Immature natural killer cell (primary cell): ENCODE results near the gene COLQ. TPM values are rescaled to one million over a fixed set of nuclear protein-coding genes. Genes with fewer than 3 reads are reported as not detected.

Experiments
- DNase-seq, 3 donors: peaks; one replicate each; pipeline ENCODE4 v3.0.0; 2022; ENCODE audit warnings: mixed read lengths in 1 of 3
- H3K27ac Mint-ChIP-seq, 6 donors: one replicate each; pipeline ENCODE4 v1.8.0; 2020; ENCODE audit warnings: mixed read lengths in 6 of 6, mild to moderate bottlenecking in 5 of 6, inconsistent platforms in 4 of 6, moderate library complexity in 3 of 6
- H3K27me3 Mint-ChIP-seq, 3 donors: one replicate each; pipeline ENCODE4 v1.8.0; 2020 to 2021; ENCODE audit warnings: low read depth in 3 of 3, mild to moderate bottlenecking in 3 of 3, mixed read lengths in 3 of 3, moderate library complexity in 3 of 3, inconsistent platforms in 1 of 3
- H3K36me3 Mint-ChIP-seq, 3 donors: one replicate each; pipeline ENCODE4 v1.8.0; 2020; ENCODE audit warnings: mixed read lengths in 3 of 3, inconsistent platforms in 2 of 3, mild to moderate bottlenecking in 2 of 3
- H3K4me1 Mint-ChIP-seq, 2 donors: one replicate each; pipeline ENCODE4 v1.8.0; 2020; ENCODE audit warnings: inconsistent platforms in 2 of 2, mild to moderate bottlenecking in 2 of 2, mixed read lengths in 2 of 2, moderate library complexity in 1 of 2
- H3K4me3 Mint-ChIP-seq, 5 donors: one replicate each; pipeline ENCODE4 v1.8.0; 2020; ENCODE audit warnings: mild to moderate bottlenecking in 5 of 5, mixed read lengths in 5 of 5, inconsistent platforms in 3 of 5, moderate library complexity in 3 of 5
- H3K9me3 Mint-ChIP-seq, 6 donors: one replicate each; pipeline ENCODE4 v1.8.0; 2020; ENCODE audit warnings: mild to moderate bottlenecking in 6 of 6, mixed read lengths in 6 of 6, inconsistent platforms in 4 of 6, moderate library complexity in 3 of 6
- polyA plus RNA-seq, 3 donors: library from polyadenylated mRNA; unstranded; fragments of 300-500 nt; fragmentation: Illumina TruSeq; gene quantifications; one replicate each; pipeline ENCODE4 v1.2.3, GENCODE V29; 2021

COLQ gene
- polyA plus RNA-seq, 3 donors from 2014 or later, result 13.3 to 27.8 (median 18.8) TPM

DNA sequence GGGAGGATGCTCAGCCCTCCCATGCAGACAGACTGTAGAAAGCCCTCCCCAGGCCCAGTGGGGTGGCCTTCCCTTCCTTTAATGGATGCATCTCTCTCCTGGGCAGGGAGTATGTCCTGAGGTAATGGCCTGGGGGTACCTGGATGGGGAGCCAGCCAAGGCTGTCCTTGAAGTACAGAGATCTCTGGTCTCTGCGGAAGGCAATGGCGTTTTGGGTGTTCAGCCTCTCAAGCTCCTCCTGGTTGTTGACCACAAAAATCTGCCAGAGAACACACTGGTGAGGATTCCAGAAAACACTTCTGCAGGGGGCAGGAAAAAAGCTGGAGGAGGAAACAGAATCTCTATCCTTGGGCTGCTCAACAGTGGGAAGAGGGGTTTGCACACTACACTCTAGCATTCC lies 65.2 kb downstream of the COLQ start:
- H3K4me1 Mint-ChIP-seq, result peaks cover 27 to 43% of the 10 kb centered on the region in 2 donors
- H3K4me3 Mint-ChIP-seq, result no peak overlapping the region
- H3K27ac Mint-ChIP-seq, result peak overlapping the region in 1 of 6 donors; percentile 21
- H3K9me3 Mint-ChIP-seq, result no peaks in the 10 kb centered on the region
- DNase-seq, result no peak
- peaks cover 0 to 3% (median 0%) of the 10 kb centered on the region in 3 donors for H3K27me3 Mint-ChIP-seq
- H3K36me3 Mint-ChIP-seq, result peaks cover 8 to 16% (median 10%) of the 10 kb centered on the region in 3 donors

- no peak for DNase-seq
- Mint-ChIP-seq H3K36me3 (peaks cover 9 to 16% (median 10%) of the 10 kb centered on the region in 3 donors), H3K9me3 (no peaks in the 10 kb centered on the region), H3K27ac (peak overlapping the region in 1 of 6 donors; percentile 29), H3K4me1 (peaks cover 27 to 43% of the 10 kb centered on the region in 2 donors), H3K4me3 (no peak overlapping the region), H3K27me3 (peaks cover 0 to 3% (median 0%) of the 10 kb centered on the region in 3 donors)
These were observed 65.8 kb downstream of the COLQ start for GRCh38 chr3:15455756-15456155.

GRCh38 chr3:15454965-15455364 lies 66.5 kb downstream of the COLQ start:
- Mint-ChIP-seq H3K27ac (peak overlapping the region in 3 of 6 donors; percentile 14 to 45 (median 28)), H3K27me3 (peaks cover under 1 to 7% (median 2%) of the 10 kb centered on the region in 3 donors), H3K4me1 (peaks cover 27 to 43% of the 10 kb centered on the region in 2 donors), H3K4me3 (no peak overlapping the region), H3K36me3 (peaks cover 12% of the 10 kb centered on the region in 3 donors), H3K9me3 (no peaks in the 10 kb centered on the region)
- DNase-seq, result no peak

GRCh38 chr3:15453991-15454625 lies 67.4 kb downstream of the COLQ start:
- H3K9me3 Mint-ChIP-seq, result no peaks in the 10 kb centered on the region
- peak overlapping the region in 2 of 6 donors; percentile 34 to 35 for H3K27ac Mint-ChIP-seq
- DNase-seq, result no peak
- no peak overlapping the region for H3K4me3 Mint-ChIP-seq
- peaks cover 2 to 7% (median 3%) of the 10 kb centered on the region in 3 donors for H3K27me3 Mint-ChIP-seq
- H3K4me1 Mint-ChIP-seq, result peaks cover 31 to 46% of the 10 kb centered on the region in 2 donors
- H3K36me3 Mint-ChIP-seq, result peaks cover 10 to 15% (median 12%) of the 10 kb centered on the region in 3 donors

DNA sequence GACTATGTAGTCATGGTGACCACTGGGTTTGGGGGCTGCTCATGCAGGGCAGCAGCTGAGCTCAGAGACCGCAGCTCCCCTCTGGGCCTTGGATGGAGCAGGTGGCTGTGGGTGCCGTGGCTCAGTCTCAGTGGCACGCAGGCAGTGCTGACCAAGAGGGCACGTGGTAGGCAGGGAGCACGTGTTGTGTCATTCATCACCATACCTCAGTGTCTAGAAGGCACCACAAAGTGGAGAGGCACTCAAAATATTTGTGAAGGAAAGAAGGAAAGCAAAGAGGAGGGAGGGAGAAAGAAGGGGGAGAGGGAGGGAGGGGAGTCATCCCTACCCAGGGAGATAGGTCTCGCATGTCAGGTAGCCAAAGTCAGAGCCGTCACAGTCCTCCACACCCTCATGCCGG lies 68.0 kb downstream of the COLQ start:
- Mint-ChIP-seq H3K36me3 (peaks cover 9 to 19% (median 15%) of the 10 kb centered on the region in 3 donors), H3K9me3 (no peaks in the 10 kb centered on the region), H3K4me1 (peaks cover 31 to 48% of the 10 kb centered on the region in 2 donors), H3K27me3 (peaks cover 2 to 7% (median 3%) of the 10 kb centered on the region in 3 donors), H3K27ac (no peak overlapping the region), H3K4me3 (no peak overlapping the region)
- DNase-seq, result no peak

- Mint-ChIP-seq H3K4me1 (peaks cover 27 to 43% of the 10 kb centered on the region in 2 donors), H3K27ac (peak overlapping the region in 4 of 6 donors; percentile 17 to 89 (median 61)), H3K27me3 (peaks cover 2 to 7% (median 3%) of the 10 kb centered on the region in 3 donors), H3K9me3 (no peaks in the 10 kb centered on the region), H3K4me3 (no peak overlapping the region), H3K36me3 (peaks cover 4 to 15% (median 14%) of the 10 kb centered on the region in 3 donors)
- no peak for DNase-seq
These were observed 68.5 kb downstream of the COLQ start for GRCh38 chr3:15452961-15453360.

- Mint-ChIP-seq H3K4me3 (peak overlapping the region in 1 of 5 donors; percentile 26), H3K36me3 (peaks cover 4 to 13% (median 11%) of the 10 kb centered on the region in 3 donors), H3K9me3 (no peaks in the 10 kb centered on the region), H3K27ac (peak overlapping the region in 3 of 6 donors; percentile 32 to 89 (median 82)), H3K27me3 (peaks cover 2 to 7% (median 3%) of the 10 kb centered on the region in 3 donors), H3K4me1 (peaks cover 27 to 42% of the 10 kb centered on the region in 2 donors)
- no peak for DNase-seq
These were observed 69.3 kb downstream of the COLQ start for GRCh38 chr3:15452156-15452555.

- DNase-seq, result peak; percentile 34 to 43 (median 36)
- Mint-ChIP-seq H3K4me1 (peaks cover 27 to 42% of the 10 kb centered on the region in 2 donors), H3K9me3 (no peaks in the 10 kb centered on the region), H3K4me3 (peak overlapping the region; percentile 29 to 67 (median 53)), H3K36me3 (peaks cover 4 to 16% (median 14%) of the 10 kb centered on the region in 3 donors), H3K27me3 (peaks cover 2 to 7% (median 3%) of the 10 kb centered on the region in 3 donors), H3K27ac (peak overlapping the region; percentile 76 to 92 (median 88))
These were observed 70.0 kb downstream of the COLQ start for GRCh38 chr3:15451216-15452113.

GRCh38 chr3:15450438-15451215 lies 70.9 kb downstream of the COLQ start:
- H3K36me3 Mint-ChIP-seq, result peaks cover 4 to 18% (median 16%) of the 10 kb centered on the region in 3 donors
- no peaks in the 10 kb centered on the region for H3K9me3 Mint-ChIP-seq
- H3K27me3 Mint-ChIP-seq, result peaks cover 2 to 7% (median 3%) of the 10 kb centered on the region in 3 donors
- peak overlapping the region; percentile 29 to 71 (median 53) for H3K4me3 Mint-ChIP-seq
- H3K4me1 Mint-ChIP-seq, result peaks cover 27 to 42% of the 10 kb centered on the region in 2 donors
- peak; percentile 67 to 71 (median 68) for DNase-seq
- peak overlapping the region; percentile 76 to 92 (median 88) for H3K27ac Mint-ChIP-seq

DNA sequence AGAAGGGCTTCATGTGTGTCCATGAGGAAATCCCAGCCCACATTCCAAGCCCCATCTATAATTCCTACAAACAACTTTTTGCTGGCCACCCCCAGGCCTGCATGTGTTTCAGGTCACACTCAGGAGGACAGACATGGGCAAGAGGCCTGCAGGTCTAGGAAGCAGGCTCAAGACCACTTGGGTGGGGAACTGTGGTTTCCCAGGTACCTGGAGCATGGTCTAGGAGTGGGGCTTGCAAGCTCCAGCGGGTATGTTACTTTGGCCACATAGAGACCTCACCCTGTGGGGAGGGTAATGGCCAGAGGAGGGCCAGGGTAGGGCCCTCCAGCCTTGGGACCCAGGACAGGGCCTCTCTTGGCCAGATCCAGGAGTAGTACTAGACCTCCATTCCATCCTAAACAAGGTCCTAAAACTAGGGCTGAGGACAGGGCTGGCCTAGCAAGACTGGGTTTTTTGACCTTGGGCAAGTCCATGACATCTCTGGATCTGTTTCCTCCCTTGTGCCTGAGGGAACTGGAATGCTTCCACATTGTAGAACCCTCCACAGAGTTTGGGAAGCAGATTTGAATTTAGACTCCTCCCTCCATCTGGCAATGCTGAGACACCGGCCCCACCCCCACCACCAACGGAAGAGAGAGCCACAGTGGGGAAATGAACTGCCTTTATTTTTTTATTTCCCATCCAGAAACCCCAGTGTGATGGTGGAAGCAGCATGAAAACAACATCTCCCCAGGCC lies 71.8 kb downstream of the COLQ start:
- Mint-ChIP-seq H3K4me3 (peak overlapping the region in 3 of 5 donors; percentile 4 to 39 (median 21)), H3K4me1 (peaks cover 29 to 42% of the 10 kb centered on the region in 2 donors), H3K27me3 (peaks cover 2 to 7% (median 3%) of the 10 kb centered on the region in 3 donors), H3K9me3 (no peaks in the 10 kb centered on the region), H3K36me3 (peaks cover 4 to 25% (median 16%) of the 10 kb centered on the region in 3 donors), H3K27ac (peak overlapping the region; percentile 75 to 92 (median 80))
- no peak for DNase-seq

DNA sequence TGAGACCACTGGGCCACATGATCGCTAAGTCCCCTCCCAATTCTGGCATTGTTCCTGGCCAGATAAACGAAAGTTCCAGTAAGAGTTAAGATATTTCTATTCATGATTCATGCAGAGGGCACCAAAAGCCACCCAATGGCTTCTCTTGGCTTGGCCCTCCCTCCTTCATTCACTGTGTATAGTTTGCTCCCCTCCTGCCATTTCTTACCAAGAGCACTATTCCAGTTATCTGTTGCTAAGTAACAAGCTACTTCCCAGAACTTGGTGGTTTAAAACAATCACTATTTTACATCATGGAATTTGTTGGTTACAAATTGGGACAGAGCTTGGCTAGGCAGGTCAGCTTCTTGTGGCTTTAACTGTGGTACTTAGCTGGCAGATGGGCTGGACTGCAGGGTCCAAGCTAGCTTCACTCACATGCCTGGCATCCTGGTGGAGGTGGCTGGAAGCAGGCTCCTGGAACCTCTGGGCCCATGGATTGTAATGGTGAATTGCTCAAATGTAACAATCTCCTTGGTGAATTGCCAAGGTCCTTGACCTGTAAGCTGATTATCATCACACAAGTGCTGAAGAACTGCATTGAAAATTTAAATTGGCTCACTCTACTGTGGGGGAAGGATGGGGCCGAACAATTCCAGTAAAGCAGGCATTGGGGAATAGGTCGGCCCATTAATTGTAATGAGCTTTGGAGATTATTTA lies 77.5 kb downstream of the COLQ start:
- DNase-seq, result no peak
- peaks cover 15 to 69% (median 44%) of the 10 kb centered on the region in 3 donors for H3K36me3 Mint-ChIP-seq
- no peaks in the 10 kb centered on the region for H3K9me3 Mint-ChIP-seq
- no peak overlapping the region for H3K4me3 Mint-ChIP-seq
- peaks cover 0 to 6% (median 0%) of the 10 kb centered on the region in 3 donors for H3K27me3 Mint-ChIP-seq
- peaks cover 41 to 49% of the 10 kb centered on the region in 2 donors for H3K4me1 Mint-ChIP-seq
- H3K27ac Mint-ChIP-seq, result peak overlapping the region in 4 of 6 donors; percentile 15 to 22 (median 16)

GRCh38 chr3:15440891-15441290 lies 80.6 kb downstream of the COLQ start:
- Mint-ChIP-seq H3K27me3 (peaks cover 0 to 7% (median 0%) of the 10 kb centered on the region in 3 donors), H3K27ac (peak overlapping the region; percentile 70 to 87 (median 82)), H3K9me3 (no peaks in the 10 kb centered on the region), H3K36me3 (peaks cover 33 to 83% (median 42%) of the 10 kb centered on the region in 3 donors), H3K4me3 (peak overlapping the region in 4 of 5 donors; percentile 3 to 50 (median 20)), H3K4me1 (peaks cover 43 to 64% of the 10 kb centered on the region in 2 donors)
- DNase-seq, result no peak
